ENCODE measurements around the gene SEMA6B.
"Not testable (repeated sequence)": the region's sequence is repeated elsewhere in the genome, so short reads cannot be mapped to it uniquely, and the experiment has no call there.

The SEMA6B gene

DNA sequence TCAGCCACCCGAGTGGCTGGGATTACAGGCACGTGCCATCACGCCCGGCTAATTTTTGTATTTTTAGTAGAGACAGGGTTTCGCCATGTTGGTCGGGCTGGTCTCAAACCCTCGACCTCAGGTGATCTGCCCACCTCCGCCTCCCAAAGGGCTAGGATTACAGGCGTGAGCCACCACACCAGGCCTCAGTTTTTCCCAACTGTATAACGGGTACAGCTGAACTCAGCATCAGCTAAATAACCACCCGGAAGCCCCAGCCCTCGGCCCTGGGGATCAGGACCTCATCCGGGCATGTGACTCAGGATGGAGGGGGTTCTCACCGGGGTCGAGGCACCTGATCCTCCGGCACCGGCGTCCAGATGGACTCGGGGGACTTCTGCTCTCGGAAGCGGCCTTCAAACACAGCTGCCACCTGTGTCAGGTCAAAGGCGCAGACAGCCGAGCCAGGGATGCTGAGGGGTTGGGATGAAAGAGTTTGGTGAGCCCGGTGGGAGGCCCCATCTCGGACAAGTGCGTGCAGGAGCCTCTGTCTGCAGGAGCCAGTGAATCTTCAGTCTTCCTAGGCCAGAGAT lies 8.9 kb downstream of the SEMA6B start:
- no peak for FAIRE-seq
- no peak for DNase-seq (ENCODE audit: insufficient read length, low spot score)
- TF ChIP-seq POU2F2 (IDR thresholded peaks at IDR 0.05; ENCODE audit: low read depth, low read length) (no peak), POLR2A (IDR thresholded peaks at IDR 0.05; ENCODE audit: low read depth, low read length) (no peak), SPI1 (IDR thresholded peaks at IDR 0.05; ENCODE audit: low read depth, low read length) (no peak), PAX5 (IDR thresholded peaks at IDR 0.05; ENCODE audit: insufficient read depth, low read length, severe bottlenecking) (no peak), POLR2AphosphoS5 (IDR thresholded peaks at IDR 0.05; ENCODE audit: low read depth, low read length) (no peak), TAF1 (IDR thresholded peaks at IDR 0.05; ENCODE audit: low read depth, low read length) (no peak)

DNA sequence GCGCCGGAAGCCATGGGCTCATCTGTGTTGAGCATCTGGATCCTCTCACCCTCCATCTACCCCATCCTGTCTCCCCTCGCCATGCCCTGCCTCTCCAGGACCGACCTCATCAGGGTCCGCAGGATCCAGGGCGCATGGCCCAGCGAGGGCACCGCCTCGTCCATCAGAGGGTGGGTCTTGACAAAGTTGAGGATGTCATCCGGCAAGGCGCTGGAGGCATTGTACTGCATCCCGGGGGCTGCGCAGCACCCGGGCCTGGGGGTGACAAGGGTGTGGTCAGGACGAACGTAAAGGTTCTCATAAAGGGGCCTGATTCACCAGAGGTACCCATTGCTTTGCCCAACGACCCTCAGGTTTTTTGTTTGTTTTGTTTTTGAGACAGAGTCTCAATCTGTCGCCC lies 9.5 kb downstream of the SEMA6B start:
- DNase-seq (ENCODE audit: insufficient read length, low spot score) (no peak), FAIRE-seq (no peak)
- TF ChIP-seq POU2F2 (IDR thresholded peaks at IDR 0.05; ENCODE audit: low read depth, low read length) (no peak), SPI1 (IDR thresholded peaks at IDR 0.05; ENCODE audit: low read depth, low read length) (no peak), PAX5 (IDR thresholded peaks at IDR 0.05; ENCODE audit: insufficient read depth, low read length, severe bottlenecking) (no peak), POLR2AphosphoS5 (IDR thresholded peaks at IDR 0.05; ENCODE audit: low read depth, low read length) (no peak), POLR2A (IDR thresholded peaks at IDR 0.05; ENCODE audit: low read depth, low read length) (no peak)

DNA sequence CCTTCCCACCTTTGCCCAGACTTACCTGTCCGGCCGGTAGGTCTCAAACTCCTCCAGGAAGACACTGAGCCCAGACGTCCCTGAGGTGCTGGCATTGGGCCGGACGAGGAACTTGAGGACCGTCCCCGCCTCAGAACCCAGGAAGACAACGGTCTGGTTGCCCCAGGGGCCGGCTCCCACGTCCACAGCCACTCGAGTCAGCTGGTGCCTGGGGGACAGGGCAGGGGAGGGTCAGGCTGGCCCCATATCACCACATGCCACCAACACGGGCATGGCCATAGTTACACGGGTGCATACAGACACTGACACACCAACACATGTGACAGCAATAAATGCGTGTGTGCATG lies 11.3 kb downstream of the SEMA6B start:
- TF ChIP-seq SPI1 (IDR thresholded peaks at IDR 0.05; ENCODE audit: low read depth, low read length) (no peak), POU2F2 (IDR thresholded peaks at IDR 0.05; ENCODE audit: low read depth, low read length) (no peak), PAX5 (IDR thresholded peaks at IDR 0.05; ENCODE audit: insufficient read depth, low read length, severe bottlenecking) (no peak), POLR2A (IDR thresholded peaks at IDR 0.05; ENCODE audit: low read depth, low read length) (no peak), POLR2AphosphoS5 (IDR thresholded peaks at IDR 0.05; ENCODE audit: low read depth, low read length) (no peak), TAF1 (IDR thresholded peaks at IDR 0.05; ENCODE audit: low read depth, low read length) (no peak)
- FAIRE-seq (no peak), DNase-seq (ENCODE audit: insufficient read length, low spot score) (no peak)

DNA sequence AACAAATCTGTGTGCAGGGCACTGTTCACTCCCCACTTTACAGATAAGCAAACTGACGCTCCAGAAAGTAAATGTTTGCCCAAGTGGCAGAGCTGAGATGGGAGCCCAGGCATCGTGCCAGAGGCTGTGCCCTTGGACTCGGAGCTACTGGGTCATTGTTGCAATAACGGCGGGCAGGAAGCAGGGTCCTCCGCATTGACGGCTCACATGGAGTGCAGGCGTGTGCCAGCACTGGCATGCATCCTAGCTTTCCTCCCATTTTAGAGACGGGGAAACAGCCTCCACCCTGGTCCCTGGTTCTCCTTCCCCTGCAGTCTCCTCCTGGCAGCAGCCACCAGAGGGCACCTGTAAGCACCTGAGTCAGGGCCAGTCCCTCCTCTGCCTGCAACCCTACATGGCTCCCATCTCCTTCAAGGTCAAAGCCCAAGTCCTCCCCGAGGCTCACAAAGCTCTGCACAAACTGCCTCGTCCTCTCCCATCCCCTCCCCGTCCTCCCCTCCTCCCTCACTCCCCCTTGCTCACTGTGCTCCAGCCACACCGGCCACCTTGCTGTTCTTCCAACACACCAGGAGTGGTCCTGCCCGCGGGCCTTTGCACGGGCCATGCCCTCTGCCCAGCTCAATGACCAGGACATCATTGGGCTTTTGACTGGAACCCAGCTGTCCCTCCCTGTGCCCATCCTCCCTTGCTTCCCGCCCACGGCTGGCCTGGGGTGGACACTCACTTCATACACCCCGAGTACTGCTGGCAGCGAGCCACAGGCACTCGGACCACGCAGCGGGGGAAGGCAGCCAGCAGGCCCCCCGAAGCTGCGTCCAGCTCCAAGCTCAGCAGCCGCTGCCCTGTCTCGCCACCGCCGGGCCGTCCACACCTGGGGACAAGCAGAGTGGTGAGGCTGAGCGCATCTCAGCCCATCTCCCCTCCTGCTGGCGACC lies 11.9 kb downstream of the SEMA6B start:
- FAIRE-seq = no peak
- DNase-seq (ENCODE audit: insufficient read length, low spot score) = no peak
- no peak for TF ChIP-seq SPI1 (IDR thresholded peaks at IDR 0.05; ENCODE audit: low read depth, low read length)
- TF ChIP-seq PAX5 (IDR thresholded peaks at IDR 0.05; ENCODE audit: insufficient read depth, low read length, severe bottlenecking) = no peak
- no peak for TF ChIP-seq POLR2A (IDR thresholded peaks at IDR 0.05; ENCODE audit: low read depth, low read length)
- no peak for TF ChIP-seq TAF1 (IDR thresholded peaks at IDR 0.05; ENCODE audit: low read depth, low read length)
- no peak for TF ChIP-seq POLR2AphosphoS5 (IDR thresholded peaks at IDR 0.05; ENCODE audit: low read depth, low read length)
- TF ChIP-seq POU2F2 (IDR thresholded peaks at IDR 0.05; ENCODE audit: low read depth, low read length) = no peak

DNA sequence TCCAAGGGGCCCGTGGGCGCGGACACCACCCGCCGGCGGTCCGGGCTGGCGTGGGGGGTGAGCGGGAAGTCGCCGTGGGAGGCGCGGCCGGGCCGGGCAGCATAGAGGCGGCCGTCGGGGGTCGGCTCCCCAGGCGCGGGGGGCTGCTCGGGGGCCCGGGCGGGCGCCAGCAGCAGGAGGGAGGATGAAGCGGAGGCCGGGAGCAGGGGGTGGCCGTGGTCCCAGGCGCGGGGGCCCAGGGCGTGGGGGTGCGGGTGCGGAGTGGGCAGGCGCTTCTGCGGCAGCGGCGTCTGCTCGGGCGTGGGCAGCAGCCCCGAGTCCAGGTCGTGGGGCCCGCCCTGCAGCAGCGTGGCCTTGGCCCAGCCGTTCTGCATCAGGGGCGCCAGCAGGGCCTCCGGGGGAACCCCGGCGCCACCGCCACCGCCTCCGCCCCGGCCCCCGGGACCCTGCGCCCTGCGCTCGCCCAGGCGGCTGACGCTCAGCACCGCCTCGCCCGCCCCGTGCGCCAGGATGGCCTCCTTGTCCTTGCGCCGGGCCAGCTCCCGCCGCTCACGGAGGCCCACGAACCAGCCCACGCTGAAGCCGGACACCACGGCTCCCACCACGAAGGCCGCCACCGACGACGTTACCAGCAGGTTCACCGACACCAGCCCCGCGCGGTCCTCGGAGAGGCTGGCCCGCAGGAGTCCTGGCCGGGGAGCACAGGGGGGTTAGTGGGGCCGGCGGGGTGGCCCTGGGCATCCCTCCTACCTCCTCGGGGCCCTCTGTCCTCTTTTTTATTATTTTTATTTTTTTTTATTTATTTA lies 15.4 kb downstream of the SEMA6B start:
- FAIRE-seq (no peak), DNase-seq (ENCODE audit: insufficient read length, low spot score) (no peak)
- no peak for TF ChIP-seq POLR2A (IDR thresholded peaks at IDR 0.05; ENCODE audit: low read depth, low read length)
- no peak for TF ChIP-seq POLR2AphosphoS5 (IDR thresholded peaks at IDR 0.05; ENCODE audit: low read depth, low read length)
- TF ChIP-seq SPI1 (IDR thresholded peaks at IDR 0.05; ENCODE audit: low read depth, low read length) = no peak
- TF ChIP-seq TAF1 (IDR thresholded peaks at IDR 0.05; ENCODE audit: low read depth, low read length) = no peak
- TF ChIP-seq PAX5 (IDR thresholded peaks at IDR 0.05; ENCODE audit: insufficient read depth, low read length, severe bottlenecking) = no peak
- no peak for TF ChIP-seq POU2F2 (IDR thresholded peaks at IDR 0.05; ENCODE audit: low read depth, low read length)

DNA sequence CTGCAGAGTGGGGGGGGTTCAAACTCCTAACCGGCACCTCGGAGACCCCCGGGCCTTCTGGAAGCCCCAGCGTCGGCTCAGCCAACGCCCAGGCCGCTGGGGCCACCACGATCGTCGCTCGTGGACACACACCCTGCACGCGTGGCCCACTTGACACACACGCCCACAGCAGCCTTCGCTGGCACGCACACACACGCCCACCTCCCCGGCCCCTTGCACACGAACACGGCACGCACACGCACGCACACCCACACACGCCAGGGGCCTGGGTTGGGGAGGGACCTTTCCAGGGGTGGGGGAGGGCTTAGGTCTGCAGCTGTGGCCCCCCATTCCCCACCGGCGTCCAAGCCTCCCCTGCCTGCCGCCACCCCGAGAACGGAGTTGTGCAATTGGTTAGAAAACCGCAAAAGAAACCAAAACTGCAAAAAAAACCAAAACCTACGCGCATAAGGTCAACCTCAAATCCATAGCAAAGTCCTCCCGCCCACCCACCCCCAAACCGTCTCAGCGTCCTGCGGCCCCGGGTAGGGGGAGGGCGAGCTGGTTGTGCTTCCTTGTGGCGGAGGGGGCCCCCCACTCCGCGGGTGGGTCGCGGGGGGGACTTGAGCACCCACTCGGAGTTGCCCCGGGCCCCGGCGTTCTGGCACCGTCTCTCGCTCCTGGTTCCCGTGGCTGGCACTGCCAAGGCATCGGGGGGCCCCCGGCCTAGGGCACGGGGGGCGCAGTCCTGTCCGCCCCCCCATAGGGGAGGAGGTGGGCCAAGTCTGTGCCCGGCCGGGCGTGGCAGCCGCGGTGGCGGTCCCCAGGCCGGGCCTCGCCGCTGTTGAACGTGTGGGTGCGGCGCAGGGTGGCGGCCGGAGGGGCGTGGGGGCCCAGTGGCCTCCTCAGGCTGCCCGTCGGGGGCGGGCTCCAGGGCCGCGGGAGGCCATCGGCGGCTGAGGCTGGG lies 16.3 kb downstream of the SEMA6B start:
- no peak for FAIRE-seq
- DNase-seq (ENCODE audit: insufficient read length, low spot score) = no peak
- TF ChIP-seq POU2F2 (IDR thresholded peaks at IDR 0.05; ENCODE audit: low read depth, low read length) = no peak
- TF ChIP-seq PAX5 (IDR thresholded peaks at IDR 0.05; ENCODE audit: insufficient read depth, low read length, severe bottlenecking) = no peak
- TF ChIP-seq POLR2A (IDR thresholded peaks at IDR 0.05; ENCODE audit: low read depth, low read length) = no peak
- TF ChIP-seq POLR2AphosphoS5 (IDR thresholded peaks at IDR 0.05; ENCODE audit: low read depth, low read length) = no peak
- no peak for TF ChIP-seq TAF1 (IDR thresholded peaks at IDR 0.05; ENCODE audit: low read depth, low read length)
- TF ChIP-seq SPI1 (IDR thresholded peaks at IDR 0.05; ENCODE audit: low read depth, low read length) = no peak

GRCh38 chr19:4541806-4542145 lies 17.7 kb downstream of the SEMA6B start:
- not testable (repeated sequence) for DNase-seq (ENCODE audit: insufficient read length, low spot score); FAIRE-seq

- TF ChIP-seq POLR2AphosphoS5 (IDR thresholded peaks at IDR 0.05; ENCODE audit: low read depth, low read length) (no peak), TAF1 (IDR thresholded peaks at IDR 0.05; ENCODE audit: low read depth, low read length) (no peak), POLR2A (IDR thresholded peaks at IDR 0.05; ENCODE audit: low read depth, low read length) (no peak), POU2F2 (IDR thresholded peaks at IDR 0.05; ENCODE audit: low read depth, low read length) (no peak)
- DNase-seq (ENCODE audit: insufficient read length, low spot score) = no peak
- no peak for FAIRE-seq
Observed at GRCh38 chr19:4541114-4541805, 18.2 kb downstream of the SEMA6B start.
